GM12801 (cell line): ENCODE data around the gene SMTNL1.

Experiments
- CTCF ChIP-seq: IDR thresholded peaks from one replicate; pipeline ENCODE4 v1.5.1; 2011; ENCODE audit warnings: control low read depth; ENCODE audit not compliant: insufficient read length; ENCODE audit errors: extremely low read depth

SMTNL1 gene

GRCh38 chr11:57523419-57523818, 14.0 kb upstream of the SMTNL1 start:
- TF ChIP-seq CTCF: no peak

GRCh38 chr11:57527056-57527631, 10.3 kb upstream of the SMTNL1 start:
- TF ChIP-seq CTCF: peak; percentile 38

- TF ChIP-seq CTCF: no peak
These were observed 8.4 kb upstream of the SMTNL1 start for GRCh38 chr11:57529012-57529411.

GRCh38 chr11:57530215-57530595, 7.2 kb upstream of the SMTNL1 start:
- TF ChIP-seq CTCF: no peak

- TF ChIP-seq CTCF: no peak
These were observed 6.5 kb upstream of the SMTNL1 start, which contains the start of gene TIMM10 for GRCh38 chr11:57530596-57531507. Gene TIMM10 (minus strand): TSS chr11:57530754. CDS start chr11:57530189, 565 bp downstream.

GRCh38 chr11:57539342-57539741, 1.9 kb downstream of the SMTNL1 start:
- no peak for TF ChIP-seq CTCF

GRCh38 chr11:57541169-57541568, 3.8 kb downstream of the SMTNL1 start:
- TF ChIP-seq CTCF: no peak
